Sigmoid colon (tissue), 3 donors: Measurements from ENCODE around the gene LGALS1.
"Not testable (repeated sequence)": the region's sequence is repeated elsewhere in the genome, so short reads cannot be mapped to it uniquely, and the experiment has no call there.

Source experiments
- POLR2A ChIP-seq, 2 donors: fragments of 450-650 bp; IDR thresholded peaks; one replicate each; pipeline ENCODE4 v1.6.1; 2016; ENCODE audit warnings: antibody characterized with exemption in 2 of 2, mild to moderate bottlenecking in 2 of 2, moderate library complexity in 2 of 2
- TF ChIP-seq, protein P1 (sequence below), 4 experiments: fragments of 450-650 bp in 3 of 4; fragments of 200-600 bp in 1 of 4; IDR thresholded peaks; one replicate each; pipeline ENCODE4 v1.5.1; 2016 to 2019; ENCODE audit warnings: antibody characterized with exemption in 4 of 4, mild to moderate bottlenecking in 3 of 4, moderate library complexity in 2 of 4

DNA sequence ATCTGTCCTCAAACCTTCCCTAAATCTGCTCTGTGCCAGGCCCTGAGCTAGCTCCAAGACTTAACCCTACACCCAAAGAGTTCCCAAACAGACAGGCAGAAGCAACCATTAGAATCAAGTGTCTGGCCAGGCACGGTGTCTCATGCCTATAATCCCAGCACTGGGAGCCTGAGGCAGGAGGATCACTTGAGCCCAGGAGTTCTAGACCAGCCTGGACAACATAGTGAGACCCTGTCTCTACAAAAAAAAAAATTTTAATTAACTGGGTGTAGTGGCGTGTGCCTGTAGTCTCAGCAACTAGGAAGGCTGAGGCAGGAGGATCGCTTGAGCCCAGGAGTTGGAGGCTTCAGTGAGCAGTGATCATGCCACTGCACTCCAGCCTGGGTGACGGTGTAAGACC lies 18.9 kb upstream of the LGALS1 start:
- TF ChIP-seq, protein P1, sequence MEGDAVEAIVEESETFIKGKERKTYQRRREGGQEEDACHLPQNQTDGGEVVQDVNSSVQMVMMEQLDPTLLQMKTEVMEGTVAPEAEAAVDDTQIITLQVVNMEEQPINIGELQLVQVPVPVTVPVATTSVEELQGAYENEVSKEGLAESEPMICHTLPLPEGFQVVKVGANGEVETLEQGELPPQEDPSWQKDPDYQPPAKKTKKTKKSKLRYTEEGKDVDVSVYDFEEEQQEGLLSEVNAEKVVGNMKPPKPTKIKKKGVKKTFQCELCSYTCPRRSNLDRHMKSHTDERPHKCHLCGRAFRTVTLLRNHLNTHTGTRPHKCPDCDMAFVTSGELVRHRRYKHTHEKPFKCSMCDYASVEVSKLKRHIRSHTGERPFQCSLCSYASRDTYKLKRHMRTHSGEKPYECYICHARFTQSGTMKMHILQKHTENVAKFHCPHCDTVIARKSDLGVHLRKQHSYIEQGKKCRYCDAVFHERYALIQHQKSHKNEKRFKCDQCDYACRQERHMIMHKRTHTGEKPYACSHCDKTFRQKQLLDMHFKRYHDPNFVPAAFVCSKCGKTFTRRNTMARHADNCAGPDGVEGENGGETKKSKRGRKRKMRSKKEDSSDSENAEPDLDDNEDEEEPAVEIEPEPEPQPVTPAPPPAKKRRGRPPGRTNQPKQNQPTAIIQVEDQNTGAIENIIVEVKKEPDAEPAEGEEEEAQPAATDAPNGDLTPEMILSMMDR (IDR thresholded peaks at IDR 0.05), result not testable (repeated sequence)
- TF ChIP-seq POLR2A (IDR thresholded peaks at IDR 0.05), result not testable (repeated sequence)
